ENCODE results near the gene POLR1G. TPM values are rescaled to one million over a fixed set of nuclear protein-coding genes. Genes with fewer than 3 reads are reported as not detected.

The POLR1G gene
- total and polyA plus RNA-seq, 9 of the 15 experiments (the other 6 are each of a cell fraction or from before 2014, with no cell fraction given), result 3.0 to 50.1 (median 27.4) TPM

DNA sequence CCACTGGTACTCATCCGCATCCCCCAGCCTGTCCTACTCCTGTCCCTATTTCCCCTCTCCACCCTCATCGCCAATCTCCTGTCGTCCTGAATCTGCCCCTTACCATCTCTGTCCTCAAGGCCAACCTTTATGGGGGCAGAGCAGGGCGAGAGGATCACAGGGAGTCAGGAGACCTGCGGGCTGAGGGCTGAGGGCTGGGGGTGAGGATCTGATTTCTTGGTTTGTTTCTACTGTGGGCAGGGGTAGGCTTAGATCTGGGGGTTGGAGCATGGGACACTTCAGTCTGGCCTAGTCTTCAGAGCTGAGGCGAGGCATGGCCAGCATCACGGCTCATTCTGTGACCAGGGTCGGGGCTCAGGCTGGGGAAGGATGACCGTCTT, 33.8 kb downstream of the POLR1G start (continued):
- TF ChIP-seq TEAD2 (tag; IDR thresholded peaks at IDR 0.05) (no peak), U2AF2 (optimal IDR thresholded peaks at IDR 0.05; ENCODE audit: low read depth, low read length) (no peak), ESRRB (CRISPR knock-in tag; IDR thresholded peaks at IDR 0.05; ENCODE audit: borderline replicate concordance) (no peak), ZNF165 (CRISPR knock-in tag; IDR thresholded peaks at IDR 0.05; ENCODE audit: borderline replicate concordance) (no peak), CSDE1 (IDR thresholded peaks at IDR 0.05) (no peak), NFE2 (IDR thresholded peaks at IDR 0.05; ENCODE audit: low read depth) (no peak), KDM5B (IDR thresholded peaks at IDR 0.05; ENCODE audit: insufficient replicate concordance, low read depth, low read length) (peak; percentile 37), TCFL5 (CRISPR knock-in tag; conservative IDR thresholded peaks at IDR 0.05) (no peak), ZC3H8 (IDR thresholded peaks at IDR 0.05) (no peak), HDAC1 (IDR thresholded peaks at IDR 0.05) (0 out of 4 replicates have a peak, but pooled peaks of 1 of the 2 experiments have one; percentile 36), ZNF695 (CRISPR knock-in tag; IDR thresholded peaks at IDR 0.05) (no peak)
- TF ChIP-seq, protein P1, sequence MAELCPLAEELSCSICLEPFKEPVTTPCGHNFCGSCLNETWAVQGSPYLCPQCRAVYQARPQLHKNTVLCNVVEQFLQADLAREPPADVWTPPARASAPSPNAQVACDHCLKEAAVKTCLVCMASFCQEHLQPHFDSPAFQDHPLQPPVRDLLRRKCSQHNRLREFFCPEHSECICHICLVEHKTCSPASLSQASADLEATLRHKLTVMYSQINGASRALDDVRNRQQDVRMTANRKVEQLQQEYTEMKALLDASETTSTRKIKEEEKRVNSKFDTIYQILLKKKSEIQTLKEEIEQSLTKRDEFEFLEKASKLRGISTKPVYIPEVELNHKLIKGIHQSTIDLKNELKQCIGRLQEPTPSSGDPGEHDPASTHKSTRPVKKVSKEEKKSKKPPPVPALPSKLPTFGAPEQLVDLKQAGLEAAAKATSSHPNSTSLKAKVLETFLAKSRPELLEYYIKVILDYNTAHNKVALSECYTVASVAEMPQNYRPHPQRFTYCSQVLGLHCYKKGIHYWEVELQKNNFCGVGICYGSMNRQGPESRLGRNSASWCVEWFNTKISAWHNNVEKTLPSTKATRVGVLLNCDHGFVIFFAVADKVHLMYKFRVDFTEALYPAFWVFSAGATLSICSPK (IDR thresholded peaks at IDR 0.05; ENCODE audit: borderline replicate concordance), result 0 out of 2 replicates have a peak, but pooled peaks have one; percentile 53

Measured in K562 (cell line).